ENCODE results near the gene ESPNL.

DNA sequence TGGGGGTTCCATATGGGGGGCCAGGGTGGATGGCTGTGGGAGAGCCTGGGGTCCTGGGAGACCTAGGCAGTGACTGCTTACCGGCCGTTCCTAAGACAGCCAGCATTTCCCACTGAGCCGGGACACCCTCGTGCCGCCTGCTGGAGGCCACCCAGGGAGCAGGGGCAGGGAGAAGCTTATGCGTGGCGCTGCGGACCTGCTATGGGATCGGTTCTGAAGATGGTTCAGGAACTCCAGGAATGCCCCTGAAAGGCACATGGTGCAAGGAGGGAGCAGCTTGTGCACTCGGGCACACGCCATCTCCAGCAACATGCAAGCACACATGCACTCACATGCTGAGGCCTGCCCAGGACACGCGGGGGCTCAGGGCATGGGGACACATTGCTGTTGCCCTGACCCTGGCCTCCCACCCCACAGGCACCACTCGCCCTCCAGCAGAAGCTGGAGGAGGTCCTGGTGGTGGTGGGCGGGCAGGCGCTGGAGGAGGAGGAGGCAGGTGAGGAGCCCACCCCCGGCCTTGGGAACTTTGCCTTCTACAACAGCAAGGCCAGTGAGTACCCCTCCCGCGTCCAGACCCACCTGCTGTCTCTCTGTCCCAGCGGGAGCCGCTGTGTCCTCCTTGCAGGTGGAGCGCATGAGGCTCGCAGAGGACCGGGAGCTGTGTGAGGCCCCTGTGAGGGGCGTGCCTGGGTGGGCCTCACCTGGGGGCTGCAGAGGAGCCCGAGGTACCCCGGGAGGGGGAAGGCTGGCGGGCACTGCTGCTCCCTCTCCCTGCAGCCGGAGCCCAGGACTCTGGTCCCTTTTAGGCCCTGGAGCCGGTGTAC is 42.5 kb downstream of the ESPNL start:
- TF ChIP-seq, protein P1, sequence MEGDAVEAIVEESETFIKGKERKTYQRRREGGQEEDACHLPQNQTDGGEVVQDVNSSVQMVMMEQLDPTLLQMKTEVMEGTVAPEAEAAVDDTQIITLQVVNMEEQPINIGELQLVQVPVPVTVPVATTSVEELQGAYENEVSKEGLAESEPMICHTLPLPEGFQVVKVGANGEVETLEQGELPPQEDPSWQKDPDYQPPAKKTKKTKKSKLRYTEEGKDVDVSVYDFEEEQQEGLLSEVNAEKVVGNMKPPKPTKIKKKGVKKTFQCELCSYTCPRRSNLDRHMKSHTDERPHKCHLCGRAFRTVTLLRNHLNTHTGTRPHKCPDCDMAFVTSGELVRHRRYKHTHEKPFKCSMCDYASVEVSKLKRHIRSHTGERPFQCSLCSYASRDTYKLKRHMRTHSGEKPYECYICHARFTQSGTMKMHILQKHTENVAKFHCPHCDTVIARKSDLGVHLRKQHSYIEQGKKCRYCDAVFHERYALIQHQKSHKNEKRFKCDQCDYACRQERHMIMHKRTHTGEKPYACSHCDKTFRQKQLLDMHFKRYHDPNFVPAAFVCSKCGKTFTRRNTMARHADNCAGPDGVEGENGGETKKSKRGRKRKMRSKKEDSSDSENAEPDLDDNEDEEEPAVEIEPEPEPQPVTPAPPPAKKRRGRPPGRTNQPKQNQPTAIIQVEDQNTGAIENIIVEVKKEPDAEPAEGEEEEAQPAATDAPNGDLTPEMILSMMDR (conservative IDR thresholded peaks at IDR 0.05; ENCODE audit: low read length), result no peak
- no peak for TF ChIP-seq EZH2phosphoT487 (IDR thresholded peaks at IDR 0.05; ENCODE audit: borderline replicate concordance)
